Measurements from ENCODE around the gene PDSS1. TPM values are rescaled to one million over a fixed set of nuclear protein-coding genes. Genes with fewer than 3 reads are reported as not detected.

Gene PDSS1
- polyA plus RNA-seq, 2 donors: 11.6 to 11.7 TPM

GRCh38 chr10:26697922-26698608, 564 bp downstream of the PDSS1 start:
- 2 to 3% methylated on average over 42 of the region's 42 CpGs for WGBS, 2 donors
- no peak overlapping the region for H3K27ac ChIP-seq (ENCODE audit: low read depth in 2 of 2, low read length in 1 of 2)
- H3K4me1 ChIP-seq (ENCODE audit: control insufficient read depth in 2 of 2, insufficient read depth in 2 of 2, low read length in 1 of 2): peaks cover 0 to 5% of the 10 kb centered on the region in 2 donors
- peak overlapping the region; percentile 73 to 80 for H3K4me3 ChIP-seq (ENCODE audit: low read depth in 1 of 2, low read length in 2 of 2)
- H3K9me3 ChIP-seq (ENCODE audit: control insufficient read depth in 2 of 2, insufficient read depth in 1 of 2, low read depth in 1 of 2, low read length in 1 of 2): no peaks in the 10 kb centered on the region
- no peaks in the 10 kb centered on the region for H3K27me3 ChIP-seq (ENCODE audit: control insufficient read depth in 1 of 2, insufficient read depth in 2 of 2, low read length in 2 of 2)
- no peaks in the 10 kb centered on the region for H3K36me3 ChIP-seq (ENCODE audit: control insufficient read depth in 2 of 2, insufficient read depth in 2 of 2, low read length in 1 of 2)

GRCh38 chr10:26698909-26699308, 1.4 kb downstream of the PDSS1 start:
- H3K27ac ChIP-seq (ENCODE audit: low read depth in 2 of 2, low read length in 1 of 2): no peak overlapping the region
- H3K27me3 ChIP-seq (ENCODE audit: control insufficient read depth in 1 of 2, insufficient read depth in 2 of 2, low read length in 2 of 2): no peaks in the 10 kb centered on the region
- WGBS, 2 donors: 65 to 80% methylated on average over 2 of the region's 2 CpGs
- H3K9me3 ChIP-seq (ENCODE audit: control insufficient read depth in 2 of 2, insufficient read depth in 1 of 2, low read depth in 1 of 2, low read length in 1 of 2): no peaks in the 10 kb centered on the region
- no peak overlapping the region for H3K4me3 ChIP-seq (ENCODE audit: low read depth in 1 of 2, low read length in 2 of 2)
- no peaks in the 10 kb centered on the region for H3K36me3 ChIP-seq (ENCODE audit: control insufficient read depth in 2 of 2, insufficient read depth in 2 of 2, low read length in 1 of 2)
- peaks cover 0 to 5% of the 10 kb centered on the region in 2 donors for H3K4me1 ChIP-seq (ENCODE audit: control insufficient read depth in 2 of 2, insufficient read depth in 2 of 2, low read length in 1 of 2)

GRCh38 chr10:26699631-26700030, 2.1 kb downstream of the PDSS1 start:
- 94 to 97% methylated on average over 7 of the region's 7 CpGs for WGBS, 2 donors
- no peaks in the 10 kb centered on the region for H3K36me3 ChIP-seq (ENCODE audit: control insufficient read depth in 2 of 2, insufficient read depth in 2 of 2, low read length in 1 of 2)
- H3K9me3 ChIP-seq (ENCODE audit: control insufficient read depth in 2 of 2, insufficient read depth in 1 of 2, low read depth in 1 of 2, low read length in 1 of 2): no peaks in the 10 kb centered on the region
- no peak overlapping the region for H3K4me3 ChIP-seq (ENCODE audit: low read depth in 1 of 2, low read length in 2 of 2)
- H3K27me3 ChIP-seq (ENCODE audit: control insufficient read depth in 1 of 2, insufficient read depth in 2 of 2, low read length in 2 of 2): no peaks in the 10 kb centered on the region
- H3K4me1 ChIP-seq (ENCODE audit: control insufficient read depth in 2 of 2, insufficient read depth in 2 of 2, low read length in 1 of 2): peaks cover 0 to 5% of the 10 kb centered on the region in 2 donors
- H3K27ac ChIP-seq (ENCODE audit: low read depth in 2 of 2, low read length in 1 of 2): no peak overlapping the region

- no peaks in the 10 kb centered on the region for H3K9me3 ChIP-seq (ENCODE audit: control insufficient read depth in 2 of 2, insufficient read depth in 1 of 2, low read depth in 1 of 2, low read length in 1 of 2)
- no peak overlapping the region for H3K4me3 ChIP-seq (ENCODE audit: low read depth in 1 of 2, low read length in 2 of 2)
- H3K36me3 ChIP-seq (ENCODE audit: control insufficient read depth in 2 of 2, insufficient read depth in 2 of 2, low read length in 1 of 2): peaks cover under 1 to 3% of the 10 kb centered on the region in 2 donors
- no peak overlapping the region for H3K27ac ChIP-seq (ENCODE audit: low read depth in 2 of 2, low read length in 1 of 2)
- H3K27me3 ChIP-seq (ENCODE audit: control insufficient read depth in 1 of 2, insufficient read depth in 2 of 2, low read length in 2 of 2): no peaks in the 10 kb centered on the region
- H3K4me1 ChIP-seq (ENCODE audit: control insufficient read depth in 2 of 2, insufficient read depth in 2 of 2, low read length in 1 of 2): peaks cover 0 to 5% of the 10 kb centered on the region in 2 donors
- WGBS, 2 donors: 56 to 75% methylated on average over 4 of the region's 4 CpGs
Measured at GRCh38 chr10:26700884-26701630, 3.6 kb downstream of the PDSS1 start.

GRCh38 chr10:26703096-26703495, 5.6 kb downstream of the PDSS1 start:
- H3K27ac ChIP-seq (ENCODE audit: low read depth in 2 of 2, low read length in 1 of 2): no peak overlapping the region
- peaks cover 0 to 8% of the 10 kb centered on the region in 2 donors for H3K4me1 ChIP-seq (ENCODE audit: control insufficient read depth in 2 of 2, insufficient read depth in 2 of 2, low read length in 1 of 2)
- H3K27me3 ChIP-seq (ENCODE audit: control insufficient read depth in 1 of 2, insufficient read depth in 2 of 2, low read length in 2 of 2): no peaks in the 10 kb centered on the region
- H3K36me3 ChIP-seq (ENCODE audit: control insufficient read depth in 2 of 2, insufficient read depth in 2 of 2, low read length in 1 of 2): peaks cover 11 to 14% of the 10 kb centered on the region in 2 donors
- H3K4me3 ChIP-seq (ENCODE audit: low read depth in 1 of 2, low read length in 2 of 2): no peak overlapping the region
- 83 to 84% methylated on average over 4 of the region's 4 CpGs for WGBS, 2 donors
- H3K9me3 ChIP-seq (ENCODE audit: control insufficient read depth in 2 of 2, insufficient read depth in 1 of 2, low read depth in 1 of 2, low read length in 1 of 2): no peaks in the 10 kb centered on the region

GRCh38 chr10:26703974-26704373, 6.5 kb downstream of the PDSS1 start:
- Histone ChIP-seq H3K27ac (ENCODE audit: low read depth in 2 of 2, low read length in 1 of 2) (no peak overlapping the region), H3K36me3 (ENCODE audit: control insufficient read depth in 2 of 2, insufficient read depth in 2 of 2, low read length in 1 of 2) (peaks cover 14 to 16% of the 10 kb centered on the region in 2 donors), H3K4me1 (ENCODE audit: control insufficient read depth in 2 of 2, insufficient read depth in 2 of 2, low read length in 1 of 2) (peaks cover 0 to 8% of the 10 kb centered on the region in 2 donors), H3K27me3 (ENCODE audit: control insufficient read depth in 1 of 2, insufficient read depth in 2 of 2, low read length in 2 of 2) (no peaks in the 10 kb centered on the region), H3K9me3 (ENCODE audit: control insufficient read depth in 2 of 2, insufficient read depth in 1 of 2, low read depth in 1 of 2, low read length in 1 of 2) (no peaks in the 10 kb centered on the region), H3K4me3 (ENCODE audit: low read depth in 1 of 2, low read length in 2 of 2) (no peak overlapping the region)
- WGBS, 2 donors: 80 to 87% methylated on average over 8 to 9 of the region's 9 CpGs

GRCh38 chr10:26706206-26706605, 8.7 kb downstream of the PDSS1 start:
- Histone ChIP-seq H3K36me3 (ENCODE audit: control insufficient read depth in 2 of 2, insufficient read depth in 2 of 2, low read length in 1 of 2) (peaks cover 14 to 16% of the 10 kb centered on the region in 2 donors), H3K27ac (ENCODE audit: low read depth in 2 of 2, low read length in 1 of 2) (no peak overlapping the region), H3K9me3 (ENCODE audit: control insufficient read depth in 2 of 2, insufficient read depth in 1 of 2, low read depth in 1 of 2, low read length in 1 of 2) (no peaks in the 10 kb centered on the region), H3K4me1 (ENCODE audit: control insufficient read depth in 2 of 2, insufficient read depth in 2 of 2, low read length in 1 of 2) (peaks cover 0 to 8% of the 10 kb centered on the region in 2 donors), H3K4me3 (ENCODE audit: low read depth in 1 of 2, low read length in 2 of 2) (no peak overlapping the region), H3K27me3 (ENCODE audit: control insufficient read depth in 1 of 2, insufficient read depth in 2 of 2, low read length in 2 of 2) (no peaks in the 10 kb centered on the region)
- 80 to 84% methylated on average over 6 of the region's 6 CpGs for WGBS, 2 donors

- no peaks in the 10 kb centered on the region for H3K27me3 ChIP-seq (ENCODE audit: control insufficient read depth in 1 of 2, insufficient read depth in 2 of 2, low read length in 2 of 2)
- 91 to 93% methylated on average over 10 of the region's 10 CpGs for WGBS, 2 donors
- no peaks in the 10 kb centered on the region for H3K9me3 ChIP-seq (ENCODE audit: control insufficient read depth in 2 of 2, insufficient read depth in 1 of 2, low read depth in 1 of 2, low read length in 1 of 2)
- peaks cover 0 to 3% of the 10 kb centered on the region in 2 donors for H3K4me1 ChIP-seq (ENCODE audit: control insufficient read depth in 2 of 2, insufficient read depth in 2 of 2, low read length in 1 of 2)
- peaks cover 14 to 16% of the 10 kb centered on the region in 2 donors for H3K36me3 ChIP-seq (ENCODE audit: control insufficient read depth in 2 of 2, insufficient read depth in 2 of 2, low read length in 1 of 2)
- H3K27ac ChIP-seq (ENCODE audit: low read depth in 2 of 2, low read length in 1 of 2): no peak overlapping the region
- no peak overlapping the region for H3K4me3 ChIP-seq (ENCODE audit: low read depth in 1 of 2, low read length in 2 of 2)
Measured at GRCh38 chr10:26706936-26707335, 9.4 kb downstream of the PDSS1 start.

DNA sequence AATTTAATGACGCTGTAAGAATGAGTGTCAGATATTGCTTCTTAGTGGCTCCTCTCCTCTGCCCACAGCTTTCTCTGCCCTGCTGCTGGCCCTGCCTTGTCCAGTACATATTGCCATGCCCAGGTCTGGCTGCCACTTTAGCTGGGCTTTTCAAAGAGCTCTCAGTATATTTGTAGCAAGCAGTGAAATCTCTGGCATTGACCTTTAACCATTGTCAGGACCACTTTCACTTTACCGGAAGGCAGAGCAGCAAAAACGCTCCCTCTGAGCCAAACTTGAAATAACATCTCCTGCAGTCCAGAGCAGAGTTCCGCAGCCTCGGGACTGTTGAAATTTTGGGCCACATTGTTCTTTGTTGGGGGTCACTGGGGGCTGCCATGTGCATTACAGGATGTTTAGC, 13.8 kb downstream of the PDSS1 start:
- whole genome bisulfite sequencing, 2 donors: 82 to 92% methylated on average over 5 of the region's 5 CpGs
- Histone ChIP-seq H3K36me3 (ENCODE audit: control insufficient read depth in 2 of 2, insufficient read depth in 2 of 2, low read length in 1 of 2) (peaks cover 11 to 19% of the 10 kb centered on the region in 2 donors), H3K4me1 (ENCODE audit: control insufficient read depth in 2 of 2, insufficient read depth in 2 of 2, low read length in 1 of 2) (peaks cover 0 to 3% of the 10 kb centered on the region in 2 donors), H3K27ac (ENCODE audit: low read depth in 2 of 2, low read length in 1 of 2) (no peak overlapping the region), H3K27me3 (ENCODE audit: control insufficient read depth in 1 of 2, insufficient read depth in 2 of 2, low read length in 2 of 2) (no peaks in the 10 kb centered on the region), H3K4me3 (ENCODE audit: low read depth in 1 of 2, low read length in 2 of 2) (no peak overlapping the region), H3K9me3 (ENCODE audit: control insufficient read depth in 2 of 2, insufficient read depth in 1 of 2, low read depth in 1 of 2, low read length in 1 of 2) (no peaks in the 10 kb centered on the region)
